ENCODE results near the gene HTR3B.
"Not testable (repeated sequence)": the region's sequence is repeated elsewhere in the genome, so short reads cannot be mapped to it uniquely, and the experiment has no call there.

Gene HTR3B

GRCh38 chr11:113884361-113884836 is 20.2 kb upstream of the HTR3B start:
- DNase-seq = no peak

DNA sequence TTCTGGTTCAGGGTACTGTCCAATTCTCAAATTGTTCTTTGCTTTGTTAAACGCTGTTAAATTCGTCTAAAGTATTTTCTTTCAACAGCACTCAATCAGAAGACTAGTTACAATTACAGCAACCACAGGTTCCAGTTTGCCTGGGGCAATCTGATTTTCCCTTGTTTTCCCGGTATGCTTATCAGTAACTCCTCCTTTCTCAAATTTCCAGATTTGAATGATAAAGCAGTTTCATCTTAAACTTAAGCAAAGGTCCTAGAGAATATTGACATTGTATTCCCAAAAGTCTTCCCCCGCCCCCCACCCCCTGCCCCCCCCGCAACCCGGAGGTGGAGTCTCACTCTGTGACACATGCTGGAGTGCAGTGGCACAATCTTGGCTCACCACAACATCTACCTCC is 18.7 kb upstream of the HTR3B start:
- DNase-seq = no peak

DNA sequence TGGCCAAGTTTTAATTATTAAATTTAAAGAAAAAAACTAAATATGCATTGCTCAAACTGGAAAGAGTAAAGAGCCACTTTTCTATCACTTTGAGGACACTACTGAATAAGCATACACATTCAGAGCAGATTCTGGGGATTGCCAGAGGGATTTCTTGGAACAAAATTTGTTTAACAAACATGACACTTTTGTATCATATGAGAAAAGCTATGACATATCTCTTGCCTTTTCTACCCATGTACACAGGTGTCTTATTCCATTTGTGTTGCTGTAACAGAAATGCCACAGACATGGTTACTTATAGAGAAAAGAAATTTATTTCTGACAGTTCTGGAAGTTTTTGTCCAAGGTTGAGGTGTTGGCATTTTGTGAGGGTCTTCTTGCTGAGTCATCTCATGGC is 15.7 kb upstream of the HTR3B start:
- DNase-seq = no peak

GRCh38 chr11:113894421-113894996 is 10.1 kb upstream of the HTR3B start:
- no peak for DNase-seq

DNA sequence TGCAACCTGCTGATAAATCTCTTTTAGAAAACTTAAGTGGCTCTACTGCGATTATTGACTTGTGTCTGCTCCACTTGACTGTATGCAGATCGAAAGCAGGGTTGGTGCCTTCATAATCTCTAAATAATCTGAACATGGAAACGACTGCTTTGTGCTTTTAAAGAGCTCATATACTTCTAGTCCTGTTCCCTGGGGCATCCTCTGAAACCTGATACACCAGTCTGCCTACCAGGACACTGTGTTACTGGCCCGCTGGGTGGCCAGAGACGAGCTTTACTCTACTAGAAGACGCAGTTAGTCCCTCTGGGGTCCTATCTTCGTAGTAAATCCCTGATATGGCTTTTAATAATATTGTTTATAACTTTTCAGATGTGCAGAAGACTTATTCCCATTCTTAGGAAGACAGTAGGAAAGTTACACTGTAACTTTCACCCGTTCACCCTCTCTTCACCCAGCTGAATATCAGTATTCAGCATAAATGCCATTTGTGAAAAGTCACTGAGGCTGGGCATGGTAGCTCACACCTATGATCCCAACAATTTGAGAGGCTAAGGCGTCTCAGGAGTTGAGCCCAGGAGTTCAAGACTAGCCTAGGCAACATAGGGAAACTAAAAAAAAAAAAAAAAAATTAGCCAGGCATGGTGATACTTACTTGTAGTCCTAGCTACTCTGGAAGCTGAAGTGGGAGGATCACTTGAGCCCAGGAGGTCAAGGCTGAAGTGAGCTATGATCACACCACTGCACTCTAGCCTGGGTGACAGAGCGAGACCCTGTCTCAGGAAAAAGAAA is 9.0 kb upstream of the HTR3B start:
- peak; percentile 64 to 82 for DNase-seq

DNA sequence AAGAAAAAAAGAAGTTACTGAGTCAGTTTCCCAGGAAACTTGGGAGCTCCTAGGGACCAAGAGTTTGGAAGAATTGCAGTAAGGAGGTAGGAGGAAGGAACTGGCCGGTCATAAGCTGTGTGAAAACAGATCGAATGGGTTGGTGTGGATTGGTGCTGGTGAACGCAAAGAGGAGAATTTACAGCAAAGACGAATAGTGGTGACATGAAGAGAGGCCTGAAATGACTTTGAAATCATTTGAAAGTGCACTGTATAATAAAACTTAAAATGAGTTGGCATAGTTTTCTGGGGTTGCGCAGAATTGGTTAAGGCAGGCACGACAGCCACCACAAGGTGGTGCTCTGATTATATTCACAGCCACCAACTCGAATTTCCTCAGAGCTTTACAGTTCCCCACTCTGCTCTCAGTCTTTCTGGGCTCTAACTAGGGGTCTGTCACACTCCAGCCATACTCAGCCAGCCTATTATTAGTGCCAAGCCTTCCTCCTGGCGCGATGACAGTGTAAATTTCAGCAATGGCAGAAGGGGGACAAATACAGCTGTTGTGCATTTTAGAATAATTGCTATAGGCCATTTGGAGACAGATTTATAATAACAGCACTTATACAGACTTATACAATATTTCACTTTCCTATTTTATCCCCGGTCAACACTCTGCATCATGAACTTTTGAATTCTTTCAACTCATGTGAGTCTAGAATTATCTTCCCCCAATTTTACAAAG is 8.3 kb upstream of the HTR3B start:
- peak; percentile 30 to 67 for DNase-seq

DNA sequence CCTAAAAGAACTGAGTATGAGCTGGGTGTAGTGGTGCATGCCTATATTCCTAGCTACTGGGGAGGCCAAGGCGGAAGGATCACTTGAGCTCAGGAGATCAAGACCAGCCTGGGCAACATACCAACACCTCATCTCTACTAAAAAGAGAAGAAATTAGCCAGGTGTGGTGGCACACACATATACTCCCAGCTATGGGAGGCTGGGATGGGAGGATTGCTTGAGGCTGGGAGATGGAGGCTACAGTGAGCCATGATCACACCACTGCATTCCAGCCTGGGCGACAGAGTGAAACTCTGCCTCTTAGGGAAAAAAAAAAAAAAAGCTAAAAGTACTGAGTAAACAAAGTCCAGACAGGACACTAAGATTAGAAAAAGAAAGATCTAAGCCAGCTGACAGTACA is 3.5 kb upstream of the HTR3B start:
- no peak for DNase-seq

- peak in 1 of 2 experiments; percentile 32 for DNase-seq
Observed at GRCh38 chr11:113906038-113906437, 1.4 kb downstream of the HTR3B start.

DNA sequence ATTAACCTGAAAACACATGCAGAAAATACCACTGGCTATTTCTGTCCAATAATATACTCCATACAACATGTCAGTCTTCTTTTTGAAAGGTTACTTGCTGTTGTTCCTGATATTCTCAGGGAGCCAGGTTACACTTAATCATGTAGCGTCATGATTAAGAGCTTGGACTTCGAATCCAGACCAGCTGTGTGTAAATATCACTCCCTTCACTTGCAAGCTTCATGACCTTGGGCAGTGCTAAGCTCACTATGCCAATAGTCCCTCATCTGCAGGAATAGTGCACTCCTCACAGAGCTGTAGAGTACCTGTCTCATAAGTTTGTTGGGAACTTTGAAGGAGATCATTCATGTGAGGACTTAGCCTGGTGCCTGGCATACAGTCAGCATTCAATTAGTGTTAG is 1.9 kb downstream of the HTR3B start:
- no peak for DNase-seq

GRCh38 chr11:113907152-113907551 is 2.6 kb downstream of the HTR3B start:
- no peak for DNase-seq

DNA sequence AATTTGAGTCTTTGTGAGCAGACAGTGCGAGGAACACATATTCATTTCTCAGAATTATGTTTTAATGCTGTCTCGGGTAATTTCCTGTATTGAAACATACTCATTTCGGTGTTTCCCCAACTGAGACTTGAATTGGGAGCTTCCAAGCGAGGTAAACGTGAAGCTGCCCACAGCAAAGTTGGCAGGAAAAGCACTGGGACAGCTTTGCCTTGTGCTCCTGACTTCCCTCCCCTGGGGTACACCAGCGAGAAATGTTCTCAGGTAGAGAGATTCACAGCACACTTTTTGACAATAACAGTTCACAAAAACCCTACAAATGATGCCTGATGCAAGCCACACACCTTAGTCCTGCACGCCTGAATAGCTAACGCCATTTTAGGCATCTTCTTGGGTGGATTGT is 3.1 kb downstream of the HTR3B start:
- no peak for DNase-seq

DNA sequence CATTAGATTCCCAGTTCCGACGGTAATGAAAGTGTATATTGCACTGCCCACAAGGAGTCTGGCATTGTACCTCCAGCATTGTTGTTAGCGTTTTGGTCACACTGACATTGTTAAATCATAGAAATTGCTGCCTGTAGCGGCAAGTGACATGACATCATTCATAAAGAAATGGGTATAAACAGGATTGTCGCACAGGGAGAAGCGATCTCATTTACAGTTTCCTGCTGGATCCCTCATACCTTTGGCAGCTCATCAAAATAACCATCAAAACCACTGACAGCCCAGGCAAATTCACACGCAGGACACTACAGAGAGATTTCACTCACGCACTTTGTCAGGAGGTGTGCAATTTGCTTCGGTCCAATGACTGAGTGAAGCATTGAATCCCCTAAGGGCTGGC is 3.5 kb downstream of the HTR3B start:
- DNase-seq = no peak

GRCh38 chr11:113911491-113911890 is 6.9 kb downstream of the HTR3B start:
- DNase-seq = not testable (repeated sequence)

DNA sequence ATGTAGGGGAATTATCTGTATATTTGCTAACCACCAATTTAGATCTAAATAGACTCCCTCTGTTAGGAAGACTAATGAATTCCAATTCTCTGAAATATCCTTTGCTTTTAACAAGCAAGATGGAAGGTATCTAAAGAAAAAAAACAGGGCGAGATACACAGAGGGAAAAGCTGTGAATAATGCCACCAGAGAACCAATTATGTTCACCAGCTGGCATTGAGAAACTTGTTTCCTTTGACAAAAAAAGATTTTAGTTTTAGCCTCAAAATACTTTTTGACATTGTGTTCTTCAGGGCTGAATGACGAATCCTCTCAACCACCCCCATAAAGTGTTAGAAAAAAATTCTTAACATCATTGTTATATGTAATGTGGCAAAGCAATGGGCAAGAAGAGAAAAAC is 19.0 kb downstream of the HTR3B start:
- DNase-seq = no peak

- no peak for DNase-seq
Observed at GRCh38 chr11:113926273-113927197, 21.9 kb downstream of the HTR3B start.

GRCh38 chr11:113928311-113928710 is 23.7 kb downstream of the HTR3B start:
- no peak for DNase-seq

- no peak for DNase-seq
Observed at GRCh38 chr11:113932788-113933187, 28.2 kb downstream of the HTR3B start.

DNA sequence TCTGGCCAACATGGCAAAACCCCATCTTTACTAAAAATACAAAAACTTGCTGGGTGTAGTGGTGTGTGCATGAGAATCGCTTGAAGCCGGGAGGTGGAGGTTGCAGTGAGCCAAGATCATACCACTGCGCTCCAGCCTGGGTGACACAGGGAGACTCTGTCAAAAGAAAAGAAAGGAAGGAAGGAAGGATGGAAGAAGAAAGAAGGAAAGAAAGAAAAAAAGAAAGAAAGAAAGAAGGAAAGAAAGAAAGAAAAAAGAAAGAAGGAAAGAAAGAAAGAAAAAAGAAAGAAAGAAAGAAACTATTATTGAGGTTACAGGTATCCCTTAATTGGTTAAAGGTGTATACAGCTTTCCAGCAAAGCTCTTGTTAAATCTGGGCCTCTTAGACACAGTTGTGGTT is 29.6 kb downstream of the HTR3B start:
- not testable (repeated sequence) for DNase-seq

DNA sequence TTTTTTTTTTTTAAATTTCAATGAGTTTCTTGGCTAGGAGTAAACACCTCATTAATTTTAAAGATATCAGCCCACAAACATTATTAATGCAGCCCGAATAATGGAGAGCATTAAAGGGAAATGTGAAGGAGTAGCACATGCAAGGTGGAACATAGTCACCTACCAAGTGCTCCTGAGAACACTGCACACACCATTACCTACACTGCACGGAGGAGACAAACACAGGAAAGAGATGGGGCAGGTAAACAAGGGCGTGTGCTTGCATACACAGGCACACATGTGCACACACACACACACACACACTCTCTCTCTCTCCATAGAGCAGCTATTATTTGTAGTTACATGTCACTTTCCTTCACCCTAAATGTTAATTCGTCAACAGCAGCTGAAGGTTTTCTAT is 30.2 kb downstream of the HTR3B start:
- no peak for DNase-seq

GRCh38 chr11:113935858-113936257 is 31.3 kb downstream of the HTR3B start:
- DNase-seq = no peak

GRCh38 chr11:113937918-113938317 is 33.3 kb downstream of the HTR3B start:
- DNase-seq = no peak

DNA sequence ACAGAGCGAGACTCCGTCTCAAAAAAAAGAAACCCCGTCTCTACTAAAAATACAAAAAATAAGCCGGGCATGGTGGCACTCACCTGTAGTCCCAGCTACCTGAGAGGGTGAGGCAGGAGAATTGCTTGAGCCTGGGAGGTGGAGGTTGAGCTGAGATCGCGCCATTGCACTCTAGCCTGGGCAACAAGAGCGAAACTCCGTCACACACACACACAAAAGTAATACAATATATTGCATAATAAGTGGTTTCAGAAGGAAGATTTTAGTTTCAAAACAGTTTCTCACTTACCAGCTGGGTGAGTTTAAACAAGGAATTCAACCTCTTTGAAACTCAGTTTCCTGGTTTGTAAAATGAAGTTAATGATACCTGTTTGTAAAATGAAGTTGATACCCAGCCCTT is 37.7 kb downstream of the HTR3B start:
- no peak for DNase-seq

GRCh38 chr11:113946162-113946561 is 41.6 kb downstream of the HTR3B start:
- DNase-seq = not testable (repeated sequence)

Data from NCI-H524 (cell line).